Measurements from ENCODE around the gene BPIFB1. TPM values are rescaled to one million over a fixed set of nuclear protein-coding genes. Genes with fewer than 3 reads are reported as not detected.

BPIFB1 gene
- total RNA-seq, 1 donor from 2014 or later, result 10.9 TPM

DNA sequence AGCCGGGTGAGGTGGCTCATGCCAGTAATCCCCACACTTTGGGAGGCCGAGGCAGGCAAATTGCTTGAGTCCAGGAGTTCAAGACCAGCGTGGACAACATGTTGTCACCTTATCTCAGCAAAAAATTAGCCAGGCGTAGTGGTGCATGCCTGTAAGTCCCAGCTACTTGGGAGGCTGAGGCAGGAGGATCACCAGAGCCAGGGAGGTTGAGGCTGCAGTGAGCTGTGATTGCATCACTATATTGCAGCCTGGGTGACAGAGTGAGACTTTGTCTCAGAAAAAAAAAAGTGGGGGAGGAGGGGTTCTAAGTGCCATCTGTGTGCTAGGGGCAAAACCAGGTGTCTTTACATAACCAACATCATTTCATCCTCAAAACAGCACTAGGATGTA, 70.0 kb downstream of the BPIFB1 start:
- no peak overlapping the region for H3K4me3 Mint-ChIP-seq
- TF ChIP-seq, protein P1, sequence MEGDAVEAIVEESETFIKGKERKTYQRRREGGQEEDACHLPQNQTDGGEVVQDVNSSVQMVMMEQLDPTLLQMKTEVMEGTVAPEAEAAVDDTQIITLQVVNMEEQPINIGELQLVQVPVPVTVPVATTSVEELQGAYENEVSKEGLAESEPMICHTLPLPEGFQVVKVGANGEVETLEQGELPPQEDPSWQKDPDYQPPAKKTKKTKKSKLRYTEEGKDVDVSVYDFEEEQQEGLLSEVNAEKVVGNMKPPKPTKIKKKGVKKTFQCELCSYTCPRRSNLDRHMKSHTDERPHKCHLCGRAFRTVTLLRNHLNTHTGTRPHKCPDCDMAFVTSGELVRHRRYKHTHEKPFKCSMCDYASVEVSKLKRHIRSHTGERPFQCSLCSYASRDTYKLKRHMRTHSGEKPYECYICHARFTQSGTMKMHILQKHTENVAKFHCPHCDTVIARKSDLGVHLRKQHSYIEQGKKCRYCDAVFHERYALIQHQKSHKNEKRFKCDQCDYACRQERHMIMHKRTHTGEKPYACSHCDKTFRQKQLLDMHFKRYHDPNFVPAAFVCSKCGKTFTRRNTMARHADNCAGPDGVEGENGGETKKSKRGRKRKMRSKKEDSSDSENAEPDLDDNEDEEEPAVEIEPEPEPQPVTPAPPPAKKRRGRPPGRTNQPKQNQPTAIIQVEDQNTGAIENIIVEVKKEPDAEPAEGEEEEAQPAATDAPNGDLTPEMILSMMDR (conservative IDR thresholded peaks at IDR 0.05), result no peak
- H3K36me3 Mint-ChIP-seq, result peaks cover 16% of the 10 kb centered on the region
- no peaks in the 10 kb centered on the region for H3K9me3 Mint-ChIP-seq
- DNase-seq (ENCODE audit: extremely low spot score, unreplicated experiment), result no peak
- no peak overlapping the region for H3K27ac Mint-ChIP-seq
- peaks cover 7% of the 10 kb centered on the region for H3K4me1 Mint-ChIP-seq (ENCODE audit: unreplicated experiment)
- H3K27me3 Mint-ChIP-seq, result no peaks in the 10 kb centered on the region

Other genes with a start within 250 kb of the BPIFB1 start
- not detected in 2 replicates for gene BPIFB3, start 229.3 kb upstream of the BPIFB1 start, total RNA-seq (ENCODE audit: low replicate concordance)
- not detected in 2 replicates for gene BPIFB4, start 203.6 kb upstream of the BPIFB1 start, total RNA-seq (ENCODE audit: low replicate concordance)
- not detected in 2 replicates for gene BPIFA2, start 115.1 kb upstream of the BPIFB1 start, total RNA-seq (ENCODE audit: low replicate concordance)
- not detected in 2 replicates for gene BPIFA3, start 65.9 kb upstream of the BPIFB1 start, total RNA-seq (ENCODE audit: low replicate concordance)
- 0.69 and 0.97 TPM in 2 replicates for gene BPIFA1, start 47.2 kb upstream of the BPIFB1 start, total RNA-seq (ENCODE audit: low replicate concordance)
- 48.4 and 58.3 TPM in 2 replicates for gene CDK5RAP1, start 118.3 kb downstream of the BPIFB1 start, total RNA-seq (ENCODE audit: low replicate concordance)
- gene SNTA1, start 160.5 kb downstream of the BPIFB1 start, total RNA-seq (ENCODE audit: low replicate concordance), result 7.6 and 19.5 TPM in 2 replicates
- 39.8 and 52.3 TPM in 2 replicates for gene CBFA2T2, start 206.9 kb downstream of the BPIFB1 start, total RNA-seq (ENCODE audit: low replicate concordance)